ENCODE data around the gene CEP135. TPM values are rescaled to one million over a fixed set of nuclear protein-coding genes. Genes with fewer than 3 reads are reported as not detected.

CEP135 gene
- polyA plus RNA-seq, 1 of the 3 experiments (the other 2 are of a cell fraction), result 1.6 TPM

DNA sequence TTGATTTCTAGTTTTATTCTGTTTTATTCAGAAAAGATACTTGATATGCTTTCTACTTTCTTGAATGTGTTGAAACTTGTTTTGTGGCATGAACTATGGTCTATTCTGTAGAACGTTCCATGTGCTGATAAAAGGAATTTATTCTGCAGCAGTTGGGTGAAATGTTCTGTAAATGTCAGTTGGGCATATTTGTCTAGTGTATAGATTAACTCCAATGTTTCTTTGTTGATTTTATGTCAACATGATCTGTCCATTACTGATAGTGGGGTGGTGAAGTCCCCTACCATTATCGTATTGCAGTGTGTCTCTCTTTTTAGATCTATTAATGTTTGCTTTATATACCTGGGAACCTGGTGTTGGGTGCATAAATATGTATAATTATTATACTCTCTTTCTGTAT lies 55.5 kb downstream of the CEP135 start:
- no peak overlapping the region for H3K9ac ChIP-seq
- H3K79me2 ChIP-seq (ENCODE audit: insufficient read depth), result no peaks in the 10 kb centered on the region
- DNase-seq, result no peak
- H3K36me3 ChIP-seq (replicated peaks in 1 of 2; ENCODE audit: control insufficient read depth in 1 of 2, insufficient read depth in 2 of 2, low read length in 1 of 2), result peaks cover 14 to 62% of the 10 kb centered on the region in 2 experiments
- ChIA-PET POLR2A (no interaction called here), CTCF (interaction anchor here (1.0 kb wide), 1 partner anchor 8 kb away, joined by 5 read pairs; no protein-coding TSS in a partner anchor)
- no peak overlapping the region for H3K27ac ChIP-seq (ENCODE audit: low read depth in 2 of 2, low read length in 1 of 2)
- no peaks in the 10 kb centered on the region for H3K9me2 ChIP-seq
- H3K4me1 ChIP-seq (ENCODE audit: control insufficient read depth in 1 of 2, insufficient read depth in 2 of 2, low read depth in 1 of 2, low read length in 1 of 2), result no peaks in the 10 kb centered on the region
- no peak overlapping the region for H3K4me2 ChIP-seq
- no peaks in the 10 kb centered on the region for H3K9me3 ChIP-seq
- no peak overlapping the region for H3K4me3 ChIP-seq (ENCODE audit: low read depth in 2 of 2, low read length in 1 of 2)
- 96% methylated on average over 2 of the region's 2 CpGs for WGBS (ENCODE audit: low lambda C conversion rate)
- H4K20me1 ChIP-seq (ENCODE audit: insufficient read depth), result no peaks in the 10 kb centered on the region
- H2AFZ ChIP-seq (ENCODE audit: low read depth), result no peak overlapping the region
- TF ChIP-seq RCOR1 (IDR thresholded peaks at IDR 0.05; ENCODE audit: low read length), result no peak
- TF ChIP-seq POLR2AphosphoS5 (IDR thresholded peaks at IDR 0.05; ENCODE audit: low read depth, low read length), result no peak
- no peak for TF ChIP-seq RXRA (IDR thresholded peaks at IDR 0.05; ENCODE audit: borderline replicate concordance, low read depth)
- no peak for TF ChIP-seq GABPA (IDR thresholded peaks at IDR 0.05; ENCODE audit: low read depth)
- TF ChIP-seq TCF12 (IDR thresholded peaks at IDR 0.05), result no peak
- TF ChIP-seq, protein P1, sequence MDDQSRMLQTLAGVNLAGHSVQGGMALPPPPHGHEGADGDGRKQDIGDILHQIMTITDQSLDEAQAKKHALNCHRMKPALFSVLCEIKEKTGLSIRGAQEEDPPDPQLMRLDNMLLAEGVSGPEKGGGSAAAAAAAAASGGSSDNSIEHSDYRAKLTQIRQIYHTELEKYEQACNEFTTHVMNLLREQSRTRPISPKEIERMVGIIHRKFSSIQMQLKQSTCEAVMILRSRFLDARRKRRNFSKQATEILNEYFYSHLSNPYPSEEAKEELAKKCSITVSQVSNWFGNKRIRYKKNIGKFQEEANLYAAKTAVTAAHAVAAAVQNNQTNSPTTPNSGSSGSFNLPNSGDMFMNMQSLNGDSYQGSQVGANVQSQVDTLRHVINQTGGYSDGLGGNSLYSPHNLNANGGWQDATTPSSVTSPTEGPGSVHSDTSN (IDR thresholded peaks at IDR 0.05), result no peak
- TF ChIP-seq, protein P2, sequence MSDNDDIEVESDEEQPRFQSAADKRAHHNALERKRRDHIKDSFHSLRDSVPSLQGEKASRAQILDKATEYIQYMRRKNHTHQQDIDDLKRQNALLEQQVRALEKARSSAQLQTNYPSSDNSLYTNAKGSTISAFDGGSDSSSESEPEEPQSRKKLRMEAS (IDR thresholded peaks at IDR 0.05; ENCODE audit: low read depth), result no peak
- no peak for TF ChIP-seq RFX5 (IDR thresholded peaks at IDR 0.05; ENCODE audit: low read length)
- H3K27me3 ChIP-seq (ENCODE audit: insufficient read depth), result no peaks in the 10 kb centered on the region
- no peaks in the 10 kb centered on the region for H3F3A ChIP-seq (replicated peaks; ENCODE audit: insufficient read depth)

DNA sequence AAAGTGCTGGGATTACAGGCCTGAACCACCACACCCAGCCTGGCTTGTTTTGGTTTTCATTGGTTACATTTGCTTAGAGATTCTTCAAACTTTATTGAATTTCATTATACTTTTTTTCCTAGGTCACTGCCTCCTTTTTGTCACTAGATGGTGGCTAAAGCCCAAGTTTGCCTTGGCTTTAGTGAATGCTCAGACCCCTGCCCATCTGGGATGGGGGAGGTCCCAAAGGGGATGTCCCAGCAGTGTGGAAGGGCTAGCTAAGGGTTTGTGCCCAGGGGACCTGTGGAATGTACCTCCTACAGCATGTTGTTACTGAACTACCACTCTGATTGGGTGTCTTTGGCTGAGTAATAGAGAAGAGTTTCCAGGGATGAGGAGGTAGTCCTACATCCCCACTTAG lies 58.4 kb downstream of the CEP135 start:
- no peak overlapping the region for H2AFZ ChIP-seq (ENCODE audit: low read depth)
- H3K36me3 ChIP-seq (replicated peaks in 1 of 2; ENCODE audit: control insufficient read depth in 1 of 2, insufficient read depth in 2 of 2, low read length in 1 of 2), result peaks cover 12 to 74% of the 10 kb centered on the region in 2 experiments
- H3K27ac ChIP-seq (ENCODE audit: low read depth in 2 of 2, low read length in 1 of 2), result no peak overlapping the region
- no peak for TF ChIP-seq GABPA (IDR thresholded peaks at IDR 0.05; ENCODE audit: low read depth)
- no peak; the same call in 1 of the 2 replicates for TF ChIP-seq RAD21 (IDR thresholded peaks at IDR 0.05; ENCODE audit: low read length)
- TF ChIP-seq JUND (IDR thresholded peaks at IDR 0.05), result no peak
- no peak for TF ChIP-seq EZH2phosphoT487 (IDR thresholded peaks at IDR 0.05; ENCODE audit: borderline replicate concordance, low read depth)
- no peak for TF ChIP-seq TCF12 (IDR thresholded peaks at IDR 0.05)
- TF ChIP-seq, protein P3, sequence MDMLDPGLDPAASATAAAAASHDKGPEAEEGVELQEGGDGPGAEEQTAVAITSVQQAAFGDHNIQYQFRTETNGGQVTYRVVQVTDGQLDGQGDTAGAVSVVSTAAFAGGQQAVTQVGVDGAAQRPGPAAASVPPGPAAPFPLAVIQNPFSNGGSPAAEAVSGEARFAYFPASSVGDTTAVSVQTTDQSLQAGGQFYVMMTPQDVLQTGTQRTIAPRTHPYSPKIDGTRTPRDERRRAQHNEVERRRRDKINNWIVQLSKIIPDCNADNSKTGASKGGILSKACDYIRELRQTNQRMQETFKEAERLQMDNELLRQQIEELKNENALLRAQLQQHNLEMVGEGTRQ (IDR thresholded peaks at IDR 0.05; ENCODE audit: borderline replicate concordance, low read depth, low read length), result no peak
- TF ChIP-seq, protein P4, sequence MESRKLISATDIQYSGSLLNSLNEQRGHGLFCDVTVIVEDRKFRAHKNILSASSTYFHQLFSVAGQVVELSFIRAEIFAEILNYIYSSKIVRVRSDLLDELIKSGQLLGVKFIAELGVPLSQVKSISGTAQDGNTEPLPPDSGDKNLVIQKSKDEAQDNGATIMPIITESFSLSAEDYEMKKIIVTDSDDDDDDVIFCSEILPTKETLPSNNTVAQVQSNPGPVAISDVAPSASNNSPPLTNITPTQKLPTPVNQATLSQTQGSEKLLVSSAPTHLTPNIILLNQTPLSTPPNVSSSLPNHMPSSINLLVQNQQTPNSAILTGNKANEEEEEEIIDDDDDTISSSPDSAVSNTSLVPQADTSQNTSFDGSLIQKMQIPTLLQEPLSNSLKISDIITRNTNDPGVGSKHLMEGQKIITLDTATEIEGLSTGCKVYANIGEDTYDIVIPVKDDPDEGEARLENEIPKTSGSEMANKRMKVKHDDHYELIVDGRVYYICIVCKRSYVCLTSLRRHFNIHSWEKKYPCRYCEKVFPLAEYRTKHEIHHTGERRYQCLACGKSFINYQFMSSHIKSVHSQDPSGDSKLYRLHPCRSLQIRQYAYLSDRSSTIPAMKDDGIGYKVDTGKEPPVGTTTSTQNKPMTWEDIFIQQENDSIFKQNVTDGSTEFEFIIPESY (IDR thresholded peaks at IDR 0.05; ENCODE audit: borderline replicate concordance, low read depth), result no peak
- TF ChIP-seq NRF1 (IDR thresholded peaks at IDR 0.05; ENCODE audit: low read depth, low read length), result no peak
- no peak for TF ChIP-seq YY1 (IDR thresholded peaks at IDR 0.05; ENCODE audit: low read depth)
- TF ChIP-seq, protein P2 (IDR thresholded peaks at IDR 0.05; ENCODE audit: low read depth), result no peak
- TF ChIP-seq RCOR1 (IDR thresholded peaks at IDR 0.05; ENCODE audit: low read length), result no peak
- no peak for TF ChIP-seq RFX5 (IDR thresholded peaks at IDR 0.05; ENCODE audit: low read length)
- no peak for TF ChIP-seq MXI1 (IDR thresholded peaks at IDR 0.05; ENCODE audit: low read depth, low read length)
- TF ChIP-seq RXRA (IDR thresholded peaks at IDR 0.05; ENCODE audit: borderline replicate concordance, low read depth), result no peak
- TF ChIP-seq CHD2 (IDR thresholded peaks at IDR 0.05; ENCODE audit: low read length, partially characterized antibody), result no peak
- no peaks in the 10 kb centered on the region for H3F3A ChIP-seq (replicated peaks; ENCODE audit: insufficient read depth)
- H3K4me3 ChIP-seq (ENCODE audit: low read depth in 2 of 2, low read length in 1 of 2), result no peak overlapping the region
- POLR2A ChIA-PET, result no interaction called here
- no peak overlapping the region for H3K4me2 ChIP-seq
- no peak for DNase-seq
- H3K9me2 ChIP-seq, result no peaks in the 10 kb centered on the region
- no peaks in the 10 kb centered on the region for H3K79me2 ChIP-seq (ENCODE audit: insufficient read depth)
- H3K9me3 ChIP-seq, result no peaks in the 10 kb centered on the region
- no peaks in the 10 kb centered on the region for H4K20me1 ChIP-seq (ENCODE audit: insufficient read depth)
- H3K4me1 ChIP-seq (ENCODE audit: control insufficient read depth in 1 of 2, insufficient read depth in 2 of 2, low read depth in 1 of 2, low read length in 1 of 2), result no peaks in the 10 kb centered on the region
- CTCF ChIA-PET, result no interaction called here
- H3K9ac ChIP-seq, result no peak overlapping the region
- H3K27me3 ChIP-seq (ENCODE audit: insufficient read depth), result no peaks in the 10 kb centered on the region

Data from SK-N-SH (cell line).